PC-9 (cell line): ENCODE data around the gene PRUNE2. TPM values are rescaled to one million over a fixed set of nuclear protein-coding genes. Genes with fewer than 3 reads are reported as not detected.

Experiments used
- BruUV-seq: library from RNA; stranded (reverse); fragments of 400-500 nt; replicated peaks from 2 replicates; lab custom pipeline; 2021; lab: Mats Ljungman, UMichigan
- CTCF ChIA-PET: fragments of 300-600 bp; sonication (Branson Sonifier 250); formaldehyde crosslinking; loops from one replicate; lab custom pipeline; 2022; ENCODE audit warnings: antibody characterized with exemption; lab: Charles Lee
- POLR2A ChIA-PET: fragments of 300-600 bp; sonication (Branson Sonifier 250); formaldehyde crosslinking; loops from one replicate; lab custom pipeline; 2022; ENCODE audit warnings: antibody characterized with exemption; ENCODE audit not compliant: unreplicated experiment; lab: Charles Lee
- DNase-seq, 2 experiments: peaks; one replicate each; pipeline versions ENCODE4 v3.0.0 to v3.0.0-alpha.2; 2015 to 2022; ENCODE audit warnings: mixed read lengths in 1 of 2
- H2AFZ ChIP-seq: fragments of 200-600 bp; sonication (generic); 2 replicates; pipeline ENCODE4 v1.8.1; 2017; ENCODE audit warnings: antibody characterized with exemption
- H3F3A ChIP-seq: fragments of 200-600 bp; sonication (generic); 2 replicates; pipeline ENCODE4 v1.8.1; 2017; ENCODE audit warnings: antibody characterized with exemption, mild to moderate bottlenecking, low read depth; ENCODE audit not compliant: insufficient read depth
- H3K27ac ChIP-seq: fragments of 200-600 bp; sonication (generic); 2 replicates; pipeline ENCODE4 v1.6.1; 2016; ENCODE audit warnings: mixed run types
- H3K27me3 ChIP-seq: fragments of 200-600 bp; sonication (generic); 2 replicates; pipeline ENCODE4 v1.6.1; 2016; ENCODE audit warnings: low read depth, mixed run types; ENCODE audit not compliant: insufficient read depth
- H3K36me3 ChIP-seq: fragments of 200-600 bp; sonication (generic); 2 replicates; pipeline ENCODE4 v1.6.1; 2016; ENCODE audit warnings: low read depth, mixed run types
- H3K4me1 ChIP-seq: fragments of 200-600 bp; sonication (generic); replicated peaks from 2 replicates; pipeline ENCODE4 v1.6.1; 2016; ENCODE audit warnings: mixed run types; ENCODE audit not compliant: insufficient read depth
- H3K4me2 ChIP-seq: fragments of 200-600 bp; sonication (generic); 2 replicates; pipeline ENCODE4 v1.6.1; 2017; ENCODE audit warnings: mixed run types
- H3K4me3 ChIP-seq: fragments of 200-600 bp; sonication (generic); 2 replicates; pipeline ENCODE4 v1.6.1; 2016; ENCODE audit warnings: mixed run types
- H3K79me2 ChIP-seq: fragments of 200-600 bp; sonication (generic); 2 replicates; pipeline ENCODE4 v1.6.1; 2017; ENCODE audit warnings: low read depth, mixed run types
- H3K9me2 ChIP-seq: fragments of 200-600 bp; sonication (generic); 2 replicates; pipeline ENCODE4 v1.8.1; 2017; ENCODE audit warnings: mild to moderate bottlenecking; ENCODE audit not compliant: insufficient read depth
- H3K9me3 ChIP-seq: fragments of 200-600 bp; sonication (generic); 2 replicates; pipeline ENCODE4 v1.8.1; 2016; ENCODE audit warnings: low read depth; ENCODE audit not compliant: insufficient read depth
- H4K20me1 ChIP-seq: fragments of 200-600 bp; sonication (generic); 2 replicates; pipeline ENCODE4 v1.8.1; 2017; ENCODE audit not compliant: insufficient read depth
- CTCF ChIP-seq: fragments of 200-600 bp; sonication (generic); conservative IDR thresholded peaks from 2 replicates; pipeline ENCODE4 v1.6.1; 2017; ENCODE audit warnings: mixed run types, antibody characterized with exemption, mild to moderate bottlenecking, moderate library complexity
- EZH2 ChIP-seq: fragments of 200-600 bp; sonication (generic); IDR thresholded peaks from 2 replicates; pipeline ENCODE4 v1.8.0; 2017; ENCODE audit warnings: antibody characterized with exemption, low read depth
- intact Hi-C: fragments of 100-400 bp; cut with micrococcal nuclease; formaldehyde crosslinking; loops from one replicate; pipeline ENCODE4 v1.10.0; 2022; ENCODE audit not compliant: unreplicated experiment
- total RNA-seq: library from RNA; stranded (reverse); gene quantifications from 2 replicates; pipeline ENCODE4 v1.2.3, GENCODE V29; 2021

PRUNE2 gene
- total RNA-seq, 1 experiment from 2014 or later = 0.20 TPM

DNA sequence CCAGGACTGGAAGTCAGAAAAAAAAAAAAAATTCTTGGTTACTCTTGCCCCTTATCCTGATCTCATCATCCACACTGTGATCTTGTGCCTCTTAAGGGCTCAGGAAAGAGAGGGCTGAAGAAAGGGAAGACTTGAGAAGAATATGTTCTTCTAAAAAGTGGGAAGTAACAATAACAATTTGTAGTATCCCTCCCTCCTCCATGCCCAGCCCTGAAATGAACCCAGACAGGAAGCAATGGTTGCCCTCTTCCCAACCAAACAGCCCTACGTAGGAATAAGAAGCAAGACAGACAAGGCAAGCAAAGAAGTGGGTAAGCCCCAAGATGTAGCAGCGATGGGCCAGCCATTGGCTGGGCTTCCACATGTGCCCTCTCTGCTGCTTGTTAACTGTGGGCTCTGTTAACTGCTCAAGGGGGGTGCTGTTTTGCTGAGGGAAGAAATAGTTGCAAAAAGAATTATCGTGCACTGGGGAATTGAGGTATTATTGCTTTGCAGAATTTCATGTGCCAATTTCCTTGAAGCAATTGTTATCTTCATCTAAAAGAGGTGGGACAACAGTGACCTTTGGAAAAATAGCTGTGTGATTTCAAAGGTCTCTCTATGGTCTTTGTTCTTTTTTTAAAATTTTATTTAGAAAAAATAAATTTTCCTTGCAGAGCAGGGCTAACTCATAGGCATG is 288.3 kb downstream of the PRUNE2 start:
- Histone ChIP-seq H3K27ac (no peak overlapping the region), H3K79me2 (no peaks in the 10 kb centered on the region), H3K4me3 (no peak overlapping the region), H3K27me3 (no peaks in the 10 kb centered on the region), H3K9me3 (no peaks in the 10 kb centered on the region), H2AFZ (no peak overlapping the region), H3K4me2 (no peak overlapping the region), H3K4me1 (no peaks in the 10 kb centered on the region), H3K9me2 (no peaks in the 10 kb centered on the region), H4K20me1 (no peaks in the 10 kb centered on the region), H3K36me3 (no peaks in the 10 kb centered on the region), H3F3A (no peaks in the 10 kb centered on the region)
- DNase-seq = no peak
- BruUV-seq = no TSS peak
- ChIA-PET CTCF (no interaction called here), POLR2A (interaction anchor here (0.7 kb wide), 1 partner anchor 14 kb away, joined by 3 read pairs; no protein-coding TSS in a partner anchor)
- intact Hi-C loops = no loop called here
- TF ChIP-seq CTCF (no peak), EZH2 (no peak)

DNA sequence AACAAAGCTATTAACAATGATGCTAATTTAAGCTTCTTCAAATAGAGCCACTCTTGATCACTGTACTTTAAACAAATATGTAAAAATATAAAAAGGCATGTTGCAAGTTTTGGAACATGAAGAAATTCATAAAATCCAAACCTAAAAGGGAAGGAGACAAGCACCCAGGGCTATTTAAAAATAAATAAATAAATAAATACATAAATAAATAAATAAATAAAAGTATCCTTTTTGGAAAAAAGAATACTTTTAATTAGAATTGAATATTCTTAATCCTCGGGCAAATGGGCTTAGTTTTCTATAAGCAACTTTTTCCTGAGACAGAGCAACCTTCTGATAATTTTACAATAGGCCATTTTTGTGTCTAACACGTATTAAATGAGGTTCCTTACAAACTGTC is 289.1 kb downstream of the PRUNE2 start:
- DNase-seq = no peak
- Histone ChIP-seq H3K27me3 (no peaks in the 10 kb centered on the region), H4K20me1 (no peaks in the 10 kb centered on the region), H3K36me3 (no peaks in the 10 kb centered on the region), H3K9me2 (no peaks in the 10 kb centered on the region), H2AFZ (no peak overlapping the region), H3K4me3 (no peak overlapping the region), H3K27ac (no peak overlapping the region), H3K4me2 (no peak overlapping the region), H3F3A (no peaks in the 10 kb centered on the region), H3K4me1 (no peaks in the 10 kb centered on the region), H3K79me2 (no peaks in the 10 kb centered on the region), H3K9me3 (no peaks in the 10 kb centered on the region)
- intact Hi-C loops = no loop called here
- BruUV-seq = no TSS peak
- ChIA-PET POLR2A (no interaction called here), CTCF (no interaction called here)
- TF ChIP-seq CTCF = no peak
- TF ChIP-seq EZH2 = no peak

GRCh38 chr9:76615177-76615603 is 290.7 kb downstream of the PRUNE2 start:
- H3K27me3 ChIP-seq = no peaks in the 10 kb centered on the region
- H3K9me3 ChIP-seq = no peaks in the 10 kb centered on the region
- intact Hi-C loops = no loop called here
- no peak overlapping the region for H3K27ac ChIP-seq
- H4K20me1 ChIP-seq = no peaks in the 10 kb centered on the region
- no peak for DNase-seq
- no TSS peak for BruUV-seq
- no peaks in the 10 kb centered on the region for H3K4me1 ChIP-seq
- no peak overlapping the region for H2AFZ ChIP-seq
- no peaks in the 10 kb centered on the region for H3F3A ChIP-seq
- no peak for TF ChIP-seq EZH2
- H3K79me2 ChIP-seq = no peaks in the 10 kb centered on the region
- no peak overlapping the region for H3K4me2 ChIP-seq
- ChIA-PET CTCF (interaction anchor here (0.6 kb wide), 1 partner anchor 20 kb away, joined by 3 read pairs; no protein-coding TSS in a partner anchor), POLR2A (no interaction called here)
- no peak overlapping the region for H3K4me3 ChIP-seq
- no peaks in the 10 kb centered on the region for H3K9me2 ChIP-seq
- H3K36me3 ChIP-seq = no peaks in the 10 kb centered on the region
